Heart left ventricle (tissue), 13 donors: ENCODE measurements around the gene HELZ2.

ENCODE experiments used
- POLR2A ChIP-seq, 2 donors: fragments of 450-650 bp; IDR thresholded peaks; one replicate each; pipeline ENCODE4 v1.6.1; 2017; ENCODE audit warnings: antibody characterized with exemption in 2 of 2, mild to moderate bottlenecking in 2 of 2, moderate library complexity in 2 of 2
- TF ChIP-seq, protein P1 (sequence below), 12 donors: fragments of 200-600 bp; sonication (generic) in 4 of 12; IDR thresholded peaks; one replicate each; pipeline versions ENCODE4 v1.5.0 to v1.8.0; 2018 to 2022; ENCODE audit warnings: antibody characterized with exemption in 12 of 12, mild to moderate bottlenecking in 5 of 12
- donor health status: ischemic (EF 13 %, LVEDD 7.1; RV severe dilation, severe dysfunction).
- donor health status: DM: no; HTN: yes; CAD: no.
- donor health status: DM: no; HTN: no; CAD: no.
- donor health status: ischemic (EF 25% LVEDD 6.9; RV normal size, moderate dysfunction).
- donor health status: ischemic (EF 25% LVEDD 5.7; RV mildly dilated, moderate dysfunction).
- donor health status: ischemic (EF 35%, LVEDD 5.7; RV mildly dilated, moderate dysfunction).
- donor health status: nonischemic (EF 11% LVEDD 7.7; RV severe dilation, severe dysfunction).
- donor health status: DM: yes; HTN: yes; CAD: no.
- donor health status: PGD.
- donor health status: ischemic (EF 29% LVEDD 5.4; RV normal size, mild dysfunction).
- donor health status: nonischemic (EF 23%, LVEDD 6.1; RV moderate dilation, normal function).

DNA sequence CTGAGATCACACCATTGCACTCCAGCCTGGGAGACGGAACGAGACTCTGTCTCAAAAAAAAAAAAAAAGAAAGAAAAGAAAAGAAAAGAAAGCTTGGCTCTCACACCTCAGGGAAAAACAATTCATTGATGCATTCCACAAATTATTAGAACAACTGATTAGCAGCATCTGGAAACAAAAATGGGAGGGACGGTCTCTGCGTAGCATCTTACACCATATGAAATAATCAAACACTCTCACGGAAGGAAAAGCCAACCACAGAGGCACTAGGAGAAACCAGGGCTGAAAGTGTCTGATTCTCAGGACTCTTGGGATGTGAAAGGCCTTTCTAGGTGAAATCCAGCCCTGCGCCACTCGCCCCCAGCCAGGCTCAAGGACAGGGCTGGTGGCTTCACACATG, 2.3 kb upstream of the HELZ2 start:
- TF ChIP-seq, protein P1, sequence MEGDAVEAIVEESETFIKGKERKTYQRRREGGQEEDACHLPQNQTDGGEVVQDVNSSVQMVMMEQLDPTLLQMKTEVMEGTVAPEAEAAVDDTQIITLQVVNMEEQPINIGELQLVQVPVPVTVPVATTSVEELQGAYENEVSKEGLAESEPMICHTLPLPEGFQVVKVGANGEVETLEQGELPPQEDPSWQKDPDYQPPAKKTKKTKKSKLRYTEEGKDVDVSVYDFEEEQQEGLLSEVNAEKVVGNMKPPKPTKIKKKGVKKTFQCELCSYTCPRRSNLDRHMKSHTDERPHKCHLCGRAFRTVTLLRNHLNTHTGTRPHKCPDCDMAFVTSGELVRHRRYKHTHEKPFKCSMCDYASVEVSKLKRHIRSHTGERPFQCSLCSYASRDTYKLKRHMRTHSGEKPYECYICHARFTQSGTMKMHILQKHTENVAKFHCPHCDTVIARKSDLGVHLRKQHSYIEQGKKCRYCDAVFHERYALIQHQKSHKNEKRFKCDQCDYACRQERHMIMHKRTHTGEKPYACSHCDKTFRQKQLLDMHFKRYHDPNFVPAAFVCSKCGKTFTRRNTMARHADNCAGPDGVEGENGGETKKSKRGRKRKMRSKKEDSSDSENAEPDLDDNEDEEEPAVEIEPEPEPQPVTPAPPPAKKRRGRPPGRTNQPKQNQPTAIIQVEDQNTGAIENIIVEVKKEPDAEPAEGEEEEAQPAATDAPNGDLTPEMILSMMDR (IDR thresholded peaks at IDR 0.05) = no peak
- TF ChIP-seq POLR2A (IDR thresholded peaks at IDR 0.05) = no peak
